Measurements from ENCODE around the gene TNNC1. TPM values are rescaled to one million over a fixed set of nuclear protein-coding genes. Genes with fewer than 3 reads are reported as not detected.
A peak's percentile ranks its signal among the peaks of the same experiment; 100 is the strongest.

TNNC1 gene
- total RNA-seq = 1 to 10 TPM; 2.8 to 8.8 (median 4.5) TPM
- 5.0 TPM for total RNA-seq (2013)
- total RNA-seq = 0.38 to 5.3 (median 2.0) reads per million in 29 experiments

- peaks cover 30 to 44% (median 40%) of the 10 kb centered on the region in 3 donors for H3K4me1 Mint-ChIP-seq
- ChIA-PET CTCF (interaction anchor here (0.6 to 0.7 kb wide), 3 partner anchors 38 to 780 kb away, joined by 4 to 11 read pairs (median 5); no protein-coding TSS in a partner anchor), POLR2A (interaction anchor here in 1 of 2 donors (0.6 kb wide), 1 partner anchor 59 kb away, joined by 3 read pairs; no protein-coding TSS in a partner anchor)
- H3K36me3 Mint-ChIP-seq = peaks cover 9% of the 10 kb centered on the region
- WGBS (ENCODE audit: insufficient coverage) = 77% methylated on average over 10 of the region's 16 CpGs
- peak within 1 kb of the TSS; percentile 89 to 98 (median 91) for H3K4me3 Mint-ChIP-seq
- DNase-seq (no peak), ATAC-seq (replicated peaks in 1 of 4) (no peak)
- peak within 1 kb of the TSS; percentile 97 to 98 for H3K27ac Mint-ChIP-seq
- Histone ChIP-seq H3K27me3 (replicated peaks in 1 of 2; ENCODE audit: control insufficient read depth in 2 of 2, extremely low read depth in 1 of 2, insufficient read depth in 2 of 2, low read length in 1 of 2) (no peaks in the 10 kb centered on the region), H3K27ac (ENCODE audit: low read length) (peak within 1 kb of the TSS; percentile 99), H3K4me1 (ENCODE audit: control insufficient read depth in 1 of 2, extremely low read depth in 1 of 2, insufficient read depth in 2 of 2, low read length in 2 of 2) (peaks cover 12 to 44% of the 10 kb centered on the region in 2 experiments), H3K36me3 (ENCODE audit: control insufficient read depth in 2 of 2, extremely low read depth in 1 of 2, insufficient read depth in 1 of 2, low read length in 1 of 2) (peaks cover 4 to 5% of the 10 kb centered on the region in 2 donors), H3K4me3 (ENCODE audit: control insufficient read depth in 1 of 2, extremely low read depth in 1 of 2, low read length in 1 of 2) (peak within 1 kb of the TSS; percentile 53 to 97), H3K9me3 (no peaks in the 10 kb centered on the region)
- no peaks in the 10 kb centered on the region for H3K9me3 Mint-ChIP-seq
- H3K27me3 Mint-ChIP-seq = no peaks in the 10 kb centered on the region
Measured at GRCh38 chr3:52453496-52454249, at the start of gene TNNC1. Gene TNNC1, minus strand, starts transcription at chr3:52454041. Its CDS starts 26 bp downstream, at chr3:52454015.

GRCh38 chr3:52502808-52503350 is 49.0 kb upstream of the TNNC1 start:
- H3K4me3 ChIP-seq (ENCODE audit: control insufficient read depth in 1 of 2, extremely low read depth in 1 of 2, low read length in 1 of 2) = no peak overlapping the region
- Mint-ChIP-seq H3K4me3 (no peak overlapping the region), H3K9me3 (no peaks in the 10 kb centered on the region), H3K27ac (no peak overlapping the region), H3K27me3 (no peaks in the 10 kb centered on the region), H3K4me1 (peaks cover 0 to 2% (median 0%) of the 10 kb centered on the region in 3 donors), H3K36me3 (no peaks in the 10 kb centered on the region)
- H3K27me3 ChIP-seq (replicated peaks in 1 of 2; ENCODE audit: control insufficient read depth in 2 of 2, extremely low read depth in 1 of 2, insufficient read depth in 2 of 2, low read length in 1 of 2) = peaks cover 0 to 19% of the 10 kb centered on the region in 2 experiments
- POLR2A ChIA-PET = no interaction called here
- 95% methylated on average over 7 of the region's 11 CpGs for WGBS (ENCODE audit: insufficient coverage)
- no peaks in the 10 kb centered on the region for H3K9me3 ChIP-seq
- no peak overlapping the region for H3K27ac ChIP-seq (ENCODE audit: low read length)
- no peak for DNase-seq
- CTCF ChIA-PET = interaction anchor here in 1 of 2 donors (0.6 kb wide), 1 partner anchor 15 kb away, joined by 4 read pairs; no protein-coding TSS in a partner anchor
- no peaks in the 10 kb centered on the region for H3K36me3 ChIP-seq (ENCODE audit: control insufficient read depth in 2 of 2, extremely low read depth in 1 of 2, insufficient read depth in 1 of 2, low read length in 1 of 2)
- peaks cover 0 to 2% of the 10 kb centered on the region in 2 experiments for H3K4me1 ChIP-seq (ENCODE audit: control insufficient read depth in 1 of 2, extremely low read depth in 1 of 2, insufficient read depth in 2 of 2, low read length in 2 of 2)
- no peak for ATAC-seq (replicated peaks in 1 of 4)

GRCh38 chr3:52502001-52502400 is 48.2 kb upstream of the TNNC1 start:
- H3K9me3 Mint-ChIP-seq = no peaks in the 10 kb centered on the region
- H3K4me1 ChIP-seq (ENCODE audit: control insufficient read depth in 1 of 2, extremely low read depth in 1 of 2, insufficient read depth in 2 of 2, low read length in 2 of 2) = peaks cover 0 to 2% of the 10 kb centered on the region in 2 experiments
- ChIA-PET CTCF (no interaction called here), POLR2A (no interaction called here)
- peaks cover 0 to 19% of the 10 kb centered on the region in 2 experiments for H3K27me3 ChIP-seq (replicated peaks in 1 of 2; ENCODE audit: control insufficient read depth in 2 of 2, extremely low read depth in 1 of 2, insufficient read depth in 2 of 2, low read length in 1 of 2)
- no peak overlapping the region for H3K4me3 ChIP-seq (ENCODE audit: control insufficient read depth in 1 of 2, extremely low read depth in 1 of 2, low read length in 1 of 2)
- H3K9me3 ChIP-seq = no peaks in the 10 kb centered on the region
- no peak overlapping the region for H3K27ac Mint-ChIP-seq
- H3K4me1 Mint-ChIP-seq = peaks cover 0 to 2% (median 0%) of the 10 kb centered on the region in 3 donors
- no peaks in the 10 kb centered on the region for H3K27me3 Mint-ChIP-seq
- no peak for ATAC-seq (replicated peaks in 1 of 4)
- 88% methylated on average over 11 of the region's 11 CpGs for WGBS (ENCODE audit: insufficient coverage)
- no peak overlapping the region for H3K27ac ChIP-seq (ENCODE audit: low read length)
- no peak for DNase-seq
- no peaks in the 10 kb centered on the region for H3K36me3 Mint-ChIP-seq
- no peak overlapping the region for H3K4me3 Mint-ChIP-seq
- H3K36me3 ChIP-seq (ENCODE audit: control insufficient read depth in 2 of 2, extremely low read depth in 1 of 2, insufficient read depth in 1 of 2, low read length in 1 of 2) = no peaks in the 10 kb centered on the region

- WGBS (ENCODE audit: insufficient coverage) = 77% methylated on average over 10 of the region's 11 CpGs
- Histone ChIP-seq H3K36me3 (ENCODE audit: control insufficient read depth in 2 of 2, extremely low read depth in 1 of 2, insufficient read depth in 1 of 2, low read length in 1 of 2) (no peaks in the 10 kb centered on the region), H3K27ac (ENCODE audit: low read length) (no peak overlapping the region), H3K4me1 (ENCODE audit: control insufficient read depth in 1 of 2, extremely low read depth in 1 of 2, insufficient read depth in 2 of 2, low read length in 2 of 2) (peaks cover 0 to 2% of the 10 kb centered on the region in 2 experiments), H3K27me3 (replicated peaks in 1 of 2; ENCODE audit: control insufficient read depth in 2 of 2, extremely low read depth in 1 of 2, insufficient read depth in 2 of 2, low read length in 1 of 2) (peaks cover 0 to 17% of the 10 kb centered on the region in 2 experiments), H3K4me3 (ENCODE audit: control insufficient read depth in 1 of 2, extremely low read depth in 1 of 2, low read length in 1 of 2) (no peak overlapping the region), H3K9me3 (no peaks in the 10 kb centered on the region)
- H3K4me1 Mint-ChIP-seq = peaks cover 0 to 2% (median 0%) of the 10 kb centered on the region in 3 donors
- no peaks in the 10 kb centered on the region for H3K36me3 Mint-ChIP-seq
- no peaks in the 10 kb centered on the region for H3K9me3 Mint-ChIP-seq
- ChIA-PET POLR2A (no interaction called here), CTCF (no interaction called here)
- no peaks in the 10 kb centered on the region for H3K27me3 Mint-ChIP-seq
- no peak for DNase-seq
- no peak for ATAC-seq (replicated peaks in 1 of 4)
- no peak overlapping the region for H3K4me3 Mint-ChIP-seq
- H3K27ac Mint-ChIP-seq = no peak overlapping the region
Measured at GRCh38 chr3:52501046-52501445, 47.2 kb upstream of the TNNC1 start.

- DNase-seq (peak in 5 of 35 experiments; percentile 6 to 43 (median 9)), ATAC-seq (replicated peaks in 1 of 4) (peak in 1 of 4 experiments; percentile 25)
- Histone ChIP-seq H3K27ac (ENCODE audit: low read length) (no peak overlapping the region), H3K27me3 (replicated peaks in 1 of 2; ENCODE audit: control insufficient read depth in 2 of 2, extremely low read depth in 1 of 2, insufficient read depth in 2 of 2, low read length in 1 of 2) (peaks cover 0 to 12% of the 10 kb centered on the region in 2 experiments), H3K9me3 (no peaks in the 10 kb centered on the region), H3K4me1 (ENCODE audit: control insufficient read depth in 1 of 2, extremely low read depth in 1 of 2, insufficient read depth in 2 of 2, low read length in 2 of 2) (peaks cover 2 to 8% of the 10 kb centered on the region in 2 experiments), H3K4me3 (ENCODE audit: control insufficient read depth in 1 of 2, extremely low read depth in 1 of 2, low read length in 1 of 2) (no peak overlapping the region), H3K36me3 (ENCODE audit: control insufficient read depth in 2 of 2, extremely low read depth in 1 of 2, insufficient read depth in 1 of 2, low read length in 1 of 2) (no peaks in the 10 kb centered on the region)
- Mint-ChIP-seq H3K4me3 (no peak overlapping the region), H3K4me1 (peaks cover 2 to 9% (median 4%) of the 10 kb centered on the region in 3 donors), H3K9me3 (no peaks in the 10 kb centered on the region), H3K27ac (peak overlapping the region in 1 of 2 donors; percentile 16), H3K36me3 (no peaks in the 10 kb centered on the region), H3K27me3 (no peaks in the 10 kb centered on the region)
- POLR2A ChIA-PET = interaction anchor here (0.6 kb wide), 2 partner anchors 234 to 354 kb away, joined by 4 to 10 read pairs; no protein-coding TSS in a partner anchor
- CTCF ChIA-PET = no interaction called here
- 39% methylated on average over 20 of the region's 24 CpGs for WGBS (ENCODE audit: insufficient coverage)
Measured at GRCh38 chr3:52498137-52499054, 44.6 kb upstream of the TNNC1 start.

Data from T-cell (primary cell).